Measurements from ENCODE around the gene ZC3H18. TPM values are rescaled to one million over a fixed set of nuclear protein-coding genes. Genes with fewer than 3 reads are reported as not detected.

Gene ZC3H18
- total and polyA plus RNA-seq, 8 donors: 15.5 to 312 (median 19.0) TPM

DNA sequence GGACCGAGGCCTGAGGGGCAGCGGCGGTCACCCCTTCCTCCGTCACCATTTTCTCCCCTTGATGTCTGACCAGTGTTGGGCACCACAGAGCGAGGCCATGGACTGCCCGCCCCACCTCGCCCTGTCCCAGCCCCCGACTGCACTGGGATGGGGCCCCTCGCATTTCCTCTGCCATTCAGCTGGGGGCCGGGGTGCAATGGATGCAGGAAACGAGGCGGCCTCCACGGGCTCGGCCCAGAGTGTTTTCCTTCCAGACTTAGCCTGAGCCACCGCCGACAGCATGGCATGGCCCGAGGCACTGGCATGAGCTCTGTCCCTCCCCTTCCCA is 44.6 kb upstream of the ZC3H18 start:
- H3K36me3 ChIP-seq: peaks cover 0 to 28% (median 28%) of the 10 kb centered on the region in 4 donors
- no peaks in the 10 kb centered on the region for H3K9me3 ChIP-seq
- TF ChIP-seq, protein P1, sequence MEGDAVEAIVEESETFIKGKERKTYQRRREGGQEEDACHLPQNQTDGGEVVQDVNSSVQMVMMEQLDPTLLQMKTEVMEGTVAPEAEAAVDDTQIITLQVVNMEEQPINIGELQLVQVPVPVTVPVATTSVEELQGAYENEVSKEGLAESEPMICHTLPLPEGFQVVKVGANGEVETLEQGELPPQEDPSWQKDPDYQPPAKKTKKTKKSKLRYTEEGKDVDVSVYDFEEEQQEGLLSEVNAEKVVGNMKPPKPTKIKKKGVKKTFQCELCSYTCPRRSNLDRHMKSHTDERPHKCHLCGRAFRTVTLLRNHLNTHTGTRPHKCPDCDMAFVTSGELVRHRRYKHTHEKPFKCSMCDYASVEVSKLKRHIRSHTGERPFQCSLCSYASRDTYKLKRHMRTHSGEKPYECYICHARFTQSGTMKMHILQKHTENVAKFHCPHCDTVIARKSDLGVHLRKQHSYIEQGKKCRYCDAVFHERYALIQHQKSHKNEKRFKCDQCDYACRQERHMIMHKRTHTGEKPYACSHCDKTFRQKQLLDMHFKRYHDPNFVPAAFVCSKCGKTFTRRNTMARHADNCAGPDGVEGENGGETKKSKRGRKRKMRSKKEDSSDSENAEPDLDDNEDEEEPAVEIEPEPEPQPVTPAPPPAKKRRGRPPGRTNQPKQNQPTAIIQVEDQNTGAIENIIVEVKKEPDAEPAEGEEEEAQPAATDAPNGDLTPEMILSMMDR (IDR thresholded peaks at IDR 0.05): no peak
- TF ChIP-seq EP300 (IDR thresholded peaks at IDR 0.05) (no peak), POLR2A (IDR thresholded peaks at IDR 0.05) (no peak), POLR2AphosphoS5 (IDR thresholded peaks at IDR 0.05) (no peak)
- H3K4me1 ChIP-seq: peaks cover 50 to 72% (median 58%) of the 10 kb centered on the region in 4 donors
- H3K4me3 ChIP-seq: no peak overlapping the region
- 23 to 43% (median 34%) methylated on average over 11 to 17 of the region's 17 CpGs for WGBS, 5 donors
- peaks cover 0 to 60% (median 3%) of the 10 kb centered on the region in 3 donors for H3K27me3 ChIP-seq
- DNase-seq: no peak
- intact Hi-C loops (cut with DNase I; ENCODE audit: low total_unique reads): loop anchor here (10.0 kb wide), 1 partner anchor 81 kb away; no protein-coding TSS in a partner anchor
- peak overlapping the region; percentile 65 to 82 (median 74) for H3K27ac ChIP-seq

DNA sequence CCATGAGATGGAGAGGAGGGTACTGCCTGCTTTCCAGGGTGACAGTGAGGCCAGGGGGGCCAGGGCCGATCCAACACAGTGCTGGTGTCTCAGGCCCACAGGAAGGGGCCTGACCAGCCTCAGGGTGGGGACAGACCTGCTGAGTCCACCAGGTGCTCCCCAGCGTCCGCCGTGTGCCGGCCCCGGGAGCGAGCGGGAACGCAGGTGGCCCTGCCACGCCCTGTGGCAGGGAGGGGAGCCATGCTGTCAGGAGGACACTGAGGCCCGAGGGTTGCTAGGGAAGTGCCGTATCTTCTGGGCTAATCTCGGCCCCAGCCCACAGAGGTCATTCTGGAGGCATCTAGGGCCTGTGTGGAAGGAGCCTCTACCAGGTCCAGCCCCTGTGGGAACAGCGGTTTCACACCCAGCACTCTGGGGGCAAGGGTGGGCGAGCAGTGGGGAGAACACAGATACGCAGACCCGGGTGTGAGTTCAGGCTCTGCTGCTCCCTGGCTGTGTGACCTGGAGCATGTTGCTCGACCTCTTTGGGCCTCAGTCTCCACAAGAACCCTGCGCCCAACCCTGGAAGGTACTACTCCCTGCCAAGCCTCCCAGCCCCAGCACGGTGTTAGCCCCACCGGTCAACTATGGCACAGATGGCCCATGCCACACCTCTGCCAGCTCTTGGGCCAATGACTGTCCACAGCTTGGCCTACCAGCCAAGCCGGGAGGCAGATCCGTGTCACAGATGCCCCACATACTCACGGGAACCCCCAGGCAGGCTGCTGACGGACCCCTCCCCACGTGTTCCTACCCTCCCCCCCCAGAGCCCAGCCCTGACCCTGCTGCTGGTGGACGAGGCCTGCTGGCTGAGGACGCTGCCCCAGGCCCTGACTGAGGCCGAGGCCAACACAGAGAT is 43.9 kb upstream of the ZC3H18 start:
- H3K9me3 ChIP-seq: no peaks in the 10 kb centered on the region

DNA sequence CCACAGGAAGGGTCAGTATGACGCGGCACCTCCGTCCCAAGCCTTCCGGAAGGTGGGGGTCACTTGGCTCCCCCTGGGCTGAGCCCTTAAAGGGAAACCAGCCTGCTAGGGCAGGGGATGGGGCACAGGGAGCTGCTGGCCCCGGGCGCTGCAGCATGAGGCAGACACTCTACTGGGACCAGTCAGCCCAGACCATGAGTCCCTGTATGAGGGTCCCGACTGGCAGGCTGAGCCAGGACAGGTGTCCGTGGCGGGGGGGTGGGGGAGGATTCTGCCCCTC is 43.4 kb upstream of the ZC3H18 start:
- TF ChIP-seq, protein P1 (IDR thresholded peaks at IDR 0.05): no peak
- TF ChIP-seq EP300 (IDR thresholded peaks at IDR 0.05) (no peak), POLR2AphosphoS5 (IDR thresholded peaks at IDR 0.05) (no peak), POLR2A (IDR thresholded peaks at IDR 0.05) (no peak)
- peaks cover 50 to 77% (median 59%) of the 10 kb centered on the region in 4 donors for H3K4me1 ChIP-seq
- DNase-seq: no peak
- intact Hi-C loops (cut with DNase I; ENCODE audit: low total_unique reads): loop anchor here (10.0 kb wide), 1 partner anchor 82 kb away; no protein-coding TSS in a partner anchor
- peaks cover 0 to 48% (median 3%) of the 10 kb centered on the region in 3 donors for H3K27me3 ChIP-seq
- peaks cover 0 to 40% (median 39%) of the 10 kb centered on the region in 4 donors for H3K36me3 ChIP-seq
- peak overlapping the region; percentile 34 to 77 (median 67) for H3K27ac ChIP-seq
- 20 to 60% (median 55%) methylated on average over 1 to 9 of the region's 9 CpGs for WGBS, 5 donors
- H3K9me3 ChIP-seq: no peaks in the 10 kb centered on the region
- no peak overlapping the region for H3K4me3 ChIP-seq

More for the DNA sequence above, 43.9 kb upstream of the ZC3H18 start:
- peak overlapping the region; percentile 65 to 82 (median 74) for H3K27ac ChIP-seq
- DNase-seq: no peak
- peaks cover 0 to 34% (median 34%) of the 10 kb centered on the region in 4 donors for H3K36me3 ChIP-seq
- peaks cover 0 to 54% (median 3%) of the 10 kb centered on the region in 3 donors for H3K27me3 ChIP-seq
- TF ChIP-seq POLR2AphosphoS5 (IDR thresholded peaks at IDR 0.05) (no peak), EP300 (IDR thresholded peaks at IDR 0.05) (no peak), POLR2A (IDR thresholded peaks at IDR 0.05) (no peak)
- TF ChIP-seq, protein P1 (IDR thresholded peaks at IDR 0.05): no peak
- peaks cover 50 to 73% (median 58%) of the 10 kb centered on the region in 4 donors for H3K4me1 ChIP-seq
- H3K4me3 ChIP-seq: no peak overlapping the region
- intact Hi-C loops (cut with DNase I; ENCODE audit: low total_unique reads): loop anchor here (10.0 kb wide), 1 partner anchor 81 kb away; no protein-coding TSS in a partner anchor
- 28 to 57% (median 46%) methylated on average over 13 to 29 of the region's 29 CpGs for WGBS, 5 donors

DNA sequence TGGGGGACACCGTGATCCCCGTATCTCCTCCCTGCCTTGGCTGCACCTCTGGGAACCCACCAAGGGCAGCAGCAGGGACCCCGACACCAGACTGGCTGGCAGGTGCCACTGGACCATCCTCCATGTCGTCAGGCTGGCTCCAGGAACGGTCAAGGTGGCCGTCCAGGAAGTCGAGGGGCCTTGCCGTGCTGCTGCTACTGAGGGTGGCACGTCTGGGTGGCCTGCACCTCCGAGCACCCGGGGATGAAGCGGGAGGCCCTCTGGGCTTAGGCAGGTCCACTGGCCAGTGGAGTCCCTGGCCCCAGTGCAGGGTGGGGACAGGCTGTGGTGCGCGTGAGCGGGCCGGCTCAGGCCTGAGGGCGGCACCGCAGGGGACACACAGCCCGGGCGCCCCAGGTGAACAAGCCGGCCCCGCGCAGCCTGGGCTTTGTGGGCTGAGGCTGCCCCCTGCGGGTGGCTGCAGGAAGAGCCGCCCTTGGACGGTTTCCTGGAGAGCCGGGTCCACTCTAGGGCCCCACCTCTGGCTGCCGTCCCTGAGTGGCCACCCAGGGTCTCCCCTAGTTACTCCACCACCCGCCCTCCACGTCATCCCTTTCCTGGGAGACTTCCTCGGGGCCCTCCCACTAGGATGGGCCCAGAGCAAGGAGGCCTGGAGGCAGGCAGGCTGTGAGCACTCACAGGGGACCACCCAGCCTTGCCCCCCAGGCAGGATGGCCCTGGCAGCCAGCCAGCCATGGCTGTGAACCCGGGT is 42.8 kb upstream of the ZC3H18 start:
- H3K27me3 ChIP-seq: peaks cover 0 to 43% (median 3%) of the 10 kb centered on the region in 3 donors
- H3K9me3 ChIP-seq: no peaks in the 10 kb centered on the region
- DNase-seq: peak; percentile 88 to 92
- intact Hi-C loops (cut with DNase I; ENCODE audit: low total_unique reads): loop anchor here (10.0 kb wide), 1 partner anchor 83 kb away; no protein-coding TSS in a partner anchor
- 18 to 33% (median 21%) methylated on average over 8 to 32 of the region's 32 CpGs for WGBS, 5 donors
- H3K27ac ChIP-seq: peak overlapping the region; percentile 34 to 77 (median 67)
- TF ChIP-seq, protein P1 (IDR thresholded peaks at IDR 0.05): peak in 5 of 7 experiments; percentile 80 to 93 (median 91)
- TF ChIP-seq POLR2A (IDR thresholded peaks at IDR 0.05) (no peak), POLR2AphosphoS5 (IDR thresholded peaks at IDR 0.05) (peak in 1 of 3 donors; percentile 61), EP300 (IDR thresholded peaks at IDR 0.05) (no peak)
- peaks cover 50 to 74% (median 61%) of the 10 kb centered on the region in 4 donors for H3K4me1 ChIP-seq
- H3K36me3 ChIP-seq: peaks cover 0 to 45% (median 43%) of the 10 kb centered on the region in 4 donors
- no peak overlapping the region for H3K4me3 ChIP-seq

All from stomach (tissue), 9 donors.